ENCODE measurements around the gene ALDH1B1.

The ALDH1B1 gene

GRCh38 chr9:38417003-38417945, 24.8 kb downstream of the ALDH1B1 start:
- ChIA-PET POLR2A (no interaction called here), CTCF (interaction anchor here (0.6 to 1.7 kb wide), 6 partner anchors 18 to 585 kb away, joined by 3 to 8 read pairs (median 3); no protein-coding TSS in a partner anchor)
- DNase-seq (ENCODE audit: extremely low spot score) = peak; percentile 67
- no peak for TF ChIP-seq TARDBP (IDR thresholded peaks at IDR 0.05)

GRCh38 chr9:38418366-38418765, 25.9 kb downstream of the ALDH1B1 start:
- POLR2A ChIA-PET = interaction anchor here (0.9 kb wide), 1 partner anchor 30 kb away, joined by 3 read pairs; no protein-coding TSS in a partner anchor
- CTCF ChIA-PET = no interaction called here
- TF ChIP-seq ARNT (IDR thresholded peaks at IDR 0.05) (no peak), SUZ12 (IDR thresholded peaks at IDR 0.05) (no peak), ZNF384 (IDR thresholded peaks at IDR 0.05) (no peak), LEF1 (IDR thresholded peaks at IDR 0.05; ENCODE audit: borderline replicate concordance) (no peak), FOXM1 (IDR thresholded peaks at IDR 0.05; ENCODE audit: borderline replicate concordance) (no peak), PKNOX1 (IDR thresholded peaks at IDR 0.05) (no peak), HDGF (IDR thresholded peaks at IDR 0.05; ENCODE audit: borderline replicate concordance) (no peak), NFRKB (IDR thresholded peaks at IDR 0.05) (no peak), SP1 (IDR thresholded peaks at IDR 0.05) (no peak), TARDBP (IDR thresholded peaks at IDR 0.05) (no peak), CTBP1 (IDR thresholded peaks at IDR 0.05; ENCODE audit: borderline replicate concordance) (no peak), L3MBTL2 (conservative IDR thresholded peaks at IDR 0.05) (no peak), BHLHE40 (IDR thresholded peaks at IDR 0.05; ENCODE audit: borderline replicate concordance) (no peak), ELF4 (IDR thresholded peaks at IDR 0.05) (no peak)
- DNase-seq (ENCODE audit: extremely low spot score) = no peak

- ChIA-PET CTCF (interaction anchor here (0.9 to 1.3 kb wide), 2 partner anchors 13 to 44 kb away, joined by 3 to 4 read pairs; no protein-coding TSS in a partner anchor), POLR2A (interaction anchor here (0.5 to 0.9 kb wide), 2 partner anchors 31 to 371 kb away, joined by 3 read pairs; no protein-coding TSS in a partner anchor)
- TF ChIP-seq LEF1 (IDR thresholded peaks at IDR 0.05; ENCODE audit: borderline replicate concordance) (no peak), ZNF384 (IDR thresholded peaks at IDR 0.05) (no peak), L3MBTL2 (conservative IDR thresholded peaks at IDR 0.05) (no peak), FOXA1 (IDR thresholded peaks at IDR 0.05) (no peak), FOXK2 (IDR thresholded peaks at IDR 0.05) (no peak), HDGF (IDR thresholded peaks at IDR 0.05; ENCODE audit: borderline replicate concordance) (no peak), TARDBP (IDR thresholded peaks at IDR 0.05) (no peak), FOXM1 (IDR thresholded peaks at IDR 0.05; ENCODE audit: borderline replicate concordance) (no peak), NFRKB (IDR thresholded peaks at IDR 0.05) (no peak), SP1 (IDR thresholded peaks at IDR 0.05) (no peak), PKNOX1 (IDR thresholded peaks at IDR 0.05) (no peak), BHLHE40 (IDR thresholded peaks at IDR 0.05; ENCODE audit: borderline replicate concordance) (no peak), ARNT (IDR thresholded peaks at IDR 0.05) (no peak), SUZ12 (IDR thresholded peaks at IDR 0.05) (no peak), CTBP1 (IDR thresholded peaks at IDR 0.05; ENCODE audit: borderline replicate concordance) (no peak), ELF4 (IDR thresholded peaks at IDR 0.05) (no peak)
- DNase-seq (ENCODE audit: extremely low spot score) = no peak
Measured at GRCh38 chr9:38419181-38419580, 26.7 kb downstream of the ALDH1B1 start.

- peak; percentile 54 for DNase-seq (ENCODE audit: extremely low spot score)
- ChIA-PET POLR2A (no interaction called here), CTCF (no interaction called here)
- TF ChIP-seq CTBP1 (IDR thresholded peaks at IDR 0.05; ENCODE audit: borderline replicate concordance) (no peak), HDGF (IDR thresholded peaks at IDR 0.05; ENCODE audit: borderline replicate concordance) (no peak), ELF4 (IDR thresholded peaks at IDR 0.05) (no peak), FOXM1 (IDR thresholded peaks at IDR 0.05; ENCODE audit: borderline replicate concordance) (no peak), ARNT (IDR thresholded peaks at IDR 0.05) (no peak), LEF1 (IDR thresholded peaks at IDR 0.05; ENCODE audit: borderline replicate concordance) (no peak), PKNOX1 (IDR thresholded peaks at IDR 0.05) (peak; percentile 78), SUZ12 (IDR thresholded peaks at IDR 0.05) (no peak)
Measured at GRCh38 chr9:38421498-38422211, 29.2 kb downstream of the ALDH1B1 start.

GRCh38 chr9:38422555-38423260, 30.2 kb downstream of the ALDH1B1 start:
- no peak for DNase-seq (ENCODE audit: extremely low spot score)
- TF ChIP-seq ZNF384 (IDR thresholded peaks at IDR 0.05) (no peak), L3MBTL2 (conservative IDR thresholded peaks at IDR 0.05) (no peak), NFRKB (IDR thresholded peaks at IDR 0.05) (no peak), BHLHE40 (IDR thresholded peaks at IDR 0.05; ENCODE audit: borderline replicate concordance) (no peak), ELF4 (IDR thresholded peaks at IDR 0.05) (no peak), TARDBP (IDR thresholded peaks at IDR 0.05) (no peak), HDGF (IDR thresholded peaks at IDR 0.05; ENCODE audit: borderline replicate concordance) (no peak), FOXM1 (IDR thresholded peaks at IDR 0.05; ENCODE audit: borderline replicate concordance) (no peak), FOXK2 (IDR thresholded peaks at IDR 0.05) (no peak), SP1 (IDR thresholded peaks at IDR 0.05) (no peak), PKNOX1 (IDR thresholded peaks at IDR 0.05) (no peak), FOXA1 (IDR thresholded peaks at IDR 0.05) (no peak), LEF1 (IDR thresholded peaks at IDR 0.05; ENCODE audit: borderline replicate concordance) (no peak)
- CTCF ChIA-PET = no interaction called here
- POLR2A ChIA-PET = no interaction called here
